HCT116 (cell line): ENCODE measurements around the gene CLPX. TPM values are rescaled to one million over a fixed set of nuclear protein-coding genes. Genes with fewer than 3 reads are reported as not detected.

Source experiments
- ATAC-seq: fragments of 200-7000 bp; cut with Tn5 transposase; 2 replicates; pipeline ENCODE4 v1.9.1; 2020; ENCODE audit warnings: mild to moderate bottlenecking, moderate library complexity
- BruUV-seq: library from RNA; stranded (reverse); fragments of 400-500 nt; replicated peaks from 2 replicates; lab custom pipeline; 2021; lab: Mats Ljungman, UMichigan
- CTCF ChIA-PET: fragments of 300-600 bp; sonication (Branson Sonifier 250); formaldehyde crosslinking; loops from one replicate; lab custom pipeline; 2021; ENCODE audit warnings: antibody characterized with exemption; lab: Charles Lee
- POLR2A ChIA-PET: fragments of 300-600, 350-600 bp; sonication (Branson Sonifier 250); formaldehyde crosslinking; loops from one replicate; lab custom pipeline; 2021; ENCODE audit warnings: antibody characterized with exemption; lab: Charles Lee
- RAD21 ChIA-PET, 2 experiments: fragments of 300-600 bp; sonication (Branson Sonifier 250); formaldehyde crosslinking; loops; one replicate each; lab custom pipeline; 2023; ENCODE audit warnings: low total read pairs in 2 of 2; ENCODE audit not compliant: uncharacterized antibody in 2 of 2, unreplicated experiment in 2 of 2, low non-redundant PET in 1 of 2; lab: Charles Lee
- DNase-seq: peaks from one replicate; pipeline ENCODE4 v3.0.0-alpha.2; 2010; ENCODE audit warnings: low read depth, low spot score
- H2AFZ ChIP-seq: fragments of 200-600 bp; shearing (Covaris generic), sonication (generic); 2 replicates; pipeline ENCODE4 v1.6.1; 2017; ENCODE audit warnings: low read depth, mixed run types, mixed read lengths, antibody characterized with exemption, low read length; ENCODE audit not compliant: poor library complexity, severe bottlenecking
- H3K27ac ChIP-seq: 2 replicates; pipeline ENCODE4 v1.5.1; 2012; ENCODE audit warnings: low read depth, low read length
- H3K27me3 ChIP-seq: fragments of 200-600 bp; sonication (generic); 2 replicates; pipeline ENCODE4 v1.6.1; 2016; ENCODE audit warnings: mixed run types, low read length, mixed read lengths; ENCODE audit not compliant: insufficient read depth
- H3K36me3 ChIP-seq, 2 experiments: fragments of 200-500 bp in 1 of 2; fragments of 200-600 bp in 1 of 2; sonication (Bioruptor generic) in 1 of 2; sonication (generic) in 1 of 2; 2 replicates each; pipeline versions ENCODE4 v1.5.1 to v1.6.1; 2014 to 2016; ENCODE audit warnings: low read length in 2 of 2, inconsistent platforms in 1 of 2, mixed read lengths in 1 of 2, mixed run types in 1 of 2; ENCODE audit not compliant: insufficient read depth in 2 of 2, control insufficient read depth in 1 of 2
- H3K4me1 ChIP-seq, 2 experiments: fragments of 200-600 bp in 1 of 2; sonication (generic) in 1 of 2; 2 replicates each; pipeline versions ENCODE4 v1.5.1 to v1.6.1; 2012 to 2017; ENCODE audit warnings: low read length in 2 of 2, inconsistent platforms in 1 of 2, mild to moderate bottlenecking in 1 of 2, mixed read lengths in 1 of 2, mixed run types in 1 of 2, moderate library complexity in 1 of 2; ENCODE audit not compliant: insufficient read depth in 2 of 2, control insufficient read depth in 1 of 2
- H3K4me2 ChIP-seq: fragments of 200-600 bp; sonication (generic); 2 replicates; pipeline ENCODE4 v1.6.1; 2017; ENCODE audit warnings: mixed run types, low read length, mixed read lengths
- H3K4me3 ChIP-seq, 2 experiments: fragments of 200-600 bp in 1 of 2; sonication (generic) in 1 of 2; replicated peaks in 1 of 2; 2 replicates each; pipeline ENCODE4 v1.5.1; 2011 to 2016; ENCODE audit warnings: low read length in 2 of 2, control low read depth in 1 of 2, low read depth in 1 of 2, mild to moderate bottlenecking in 1 of 2, mixed read lengths in 1 of 2, mixed run types in 1 of 2
- H3K79me2 ChIP-seq: fragments of 200-600 bp; sonication (generic); 2 replicates; pipeline ENCODE4 v1.6.1; 2017; ENCODE audit warnings: mild to moderate bottlenecking, mixed run types, low read length, moderate library complexity, mixed read lengths; ENCODE audit not compliant: insufficient read depth
- H3K9ac ChIP-seq: fragments of 200-600 bp; sonication (generic); 2 replicates; pipeline ENCODE4 v1.6.1; 2016; ENCODE audit warnings: low read length, mixed read lengths
- H3K9me2 ChIP-seq: fragments of 200-600 bp; sonication (generic), shearing (Covaris generic); 2 replicates; pipeline ENCODE4 v1.6.1; 2017; ENCODE audit warnings: mixed run types, mild to moderate bottlenecking, moderate library complexity; ENCODE audit not compliant: insufficient read depth
- H3K9me3 ChIP-seq, 2 experiments: fragments of 200-500 bp in 1 of 2; fragments of 200-600 bp in 1 of 2; sonication (Bioruptor generic) in 1 of 2; sonication (generic) in 1 of 2; 2 replicates each; pipeline ENCODE4 v1.6.1; 2014 to 2017; ENCODE audit warnings: low read length in 2 of 2, mixed read lengths in 2 of 2, inconsistent platforms in 1 of 2, low read depth in 1 of 2, mild to moderate bottlenecking in 1 of 2, mixed run types in 1 of 2, moderate library complexity in 1 of 2; ENCODE audit not compliant: control insufficient read depth in 1 of 2, insufficient read depth in 1 of 2
- H4K20me1 ChIP-seq: fragments of 200-600 bp; sonication (generic), shearing (Covaris generic); 2 replicates; pipeline ENCODE4 v1.6.1; 2017; ENCODE audit warnings: mixed run types, mild to moderate bottlenecking, moderate library complexity; ENCODE audit not compliant: insufficient read depth
- CBX3 ChIP-seq: IDR thresholded peaks from 2 replicates; pipeline ENCODE4 v1.6.1; 2012; ENCODE audit warnings: low read depth
- CTCF ChIP-seq, 3 experiments: fragments of 200-600 bp in 1 of 3; sonication (generic) in 1 of 3; IDR thresholded peaks in 2 of 3; conservative IDR thresholded peaks in 1 of 3; 2 replicates each; pipeline ENCODE4 v1.5.1; 2012 to 2017; ENCODE audit warnings: low read depth in 2 of 3, low read length in 2 of 3, antibody characterized with exemption in 1 of 3, borderline replicate concordance in 1 of 3, control low read depth in 1 of 3, mild to moderate bottlenecking in 1 of 3, mixed read lengths in 1 of 3, mixed run types in 1 of 3, moderate library complexity in 1 of 3; ENCODE audit not compliant: insufficient read depth in 1 of 3
- EGR1 ChIP-seq: IDR thresholded peaks from 2 replicates; pipeline ENCODE4 v1.6.1; 2012; ENCODE audit warnings: low read depth
- EZH2 ChIP-seq: fragments of 200-600 bp; sonication (generic); IDR thresholded peaks from 2 replicates; pipeline ENCODE4 v1.6.1; 2017; ENCODE audit warnings: antibody characterized with exemption, mixed run types
- MAX ChIP-seq: IDR thresholded peaks from 2 replicates; pipeline ENCODE4 v1.6.1; 2012
- POLR2A ChIP-seq: IDR thresholded peaks from 2 replicates; pipeline ENCODE4 v1.7.0; 2011; ENCODE audit warnings: borderline replicate concordance; ENCODE audit not compliant: insufficient read depth, insufficient read length; ENCODE audit errors: extremely low read depth
- POLR2AphosphoS5 ChIP-seq: IDR thresholded peaks from 2 replicates; pipeline ENCODE4 v1.6.1; 2011; ENCODE audit warnings: mild to moderate bottlenecking, low read depth, low read length, moderate library complexity
- REST ChIP-seq: IDR thresholded peaks from 2 replicates; pipeline ENCODE4 v1.6.1; 2012; ENCODE audit warnings: low read depth
- SIN3A ChIP-seq: IDR thresholded peaks from 2 replicates; pipeline ENCODE4 v1.6.1; 2012; ENCODE audit warnings: low read depth
- SP1 ChIP-seq: IDR thresholded peaks from 2 replicates; pipeline ENCODE4 v1.6.1; 2012; ENCODE audit warnings: low read depth
- SRF ChIP-seq: IDR thresholded peaks from 2 replicates; pipeline ENCODE4 v1.6.1; 2012; ENCODE audit warnings: low read depth
- YY1 ChIP-seq: IDR thresholded peaks from 2 replicates; pipeline ENCODE4 v1.6.1; 2011; ENCODE audit warnings: low read length, low read depth, moderate library complexity, mild to moderate bottlenecking; ENCODE audit not compliant: insufficient replicate concordance; ENCODE audit errors: extremely low read depth
- ZBTB33 ChIP-seq: IDR thresholded peaks from 2 replicates; pipeline ENCODE4 v1.6.1; 2011; ENCODE audit warnings: mild to moderate bottlenecking, low read length, moderate library complexity; ENCODE audit not compliant: insufficient replicate concordance; ENCODE audit errors: extremely low read depth
- ZFX ChIP-seq: fragments of 450-650 bp; IDR thresholded peaks from 2 replicates; pipeline ENCODE4 v1.6.1; 2017
- ZNF274 ChIP-seq: fragments of 200-500 bp; sonication (Bioruptor generic); IDR thresholded peaks from 2 replicates; pipeline ENCODE4 v1.6.1; 2014; ENCODE audit warnings: mild to moderate bottlenecking, low read depth, low read length, inconsistent platforms
- intact Hi-C: fragments of 100-400 bp; cut with micrococcal nuclease; formaldehyde crosslinking; loops from 2 replicates; pipeline ENCODE4 v1.10.0; 2022
- total RNA-seq: library from RNA; stranded (reverse); gene quantifications from one replicate; pipeline ENCODE4 v1.2.1, GENCODE V29; 2021; ENCODE audit not compliant: unreplicated experiment

Gene CLPX
- total RNA-seq, 1 experiment from 2014 or later, result 64.1 TPM

GRCh38 chr15:65133548-65134200, 51.5 kb downstream of the CLPX start, which contains the start of gene PDCD7:
Gene PDCD7, minus strand, starts transcription at chr15:65133808. Its CDS starts 27 bp downstream, at chr15:65133781.
- H3K9me2 ChIP-seq, result no peaks in the 10 kb centered on the region
- peak within 1 kb of the TSS; percentile 84 for H3K27ac ChIP-seq
- peak within 1 kb of the TSS; percentile 76 for H3K4me2 ChIP-seq
- peaks cover 7 to 13% of the 10 kb centered on the region in 2 experiments; a peak in 3 of 4 replicates for H3K4me1 ChIP-seq
- POLR2A ChIA-PET, result interaction anchor here (0.8 to 1.1 kb wide), 2 partner anchors 52 to 171 kb away, joined by 5 to 7 read pairs; partner anchors contain the start of genes CLPX and RNU5B-1
- RAD21 ChIA-PET, result no interaction called here
- peaks cover 7 to 11% of the 10 kb centered on the region in 2 experiments; a peak in 3 of 4 replicates for H3K36me3 ChIP-seq
- H4K20me1 ChIP-seq, result no peaks in the 10 kb centered on the region
- peak; percentile 88 for DNase-seq
- TSS peak; percentile 95 for BruUV-seq
- peak within 1 kb of the TSS; percentile 24 for H2AFZ ChIP-seq
- no peaks in the 10 kb centered on the region for H3K27me3 ChIP-seq
- peak within 1 kb of the TSS; percentile 74 to 80 for H3K4me3 ChIP-seq
- H3K9ac ChIP-seq, result peak within 1 kb of the TSS; percentile 87
- peaks cover 34% of the 10 kb centered on the region for H3K79me2 ChIP-seq
- CTCF ChIA-PET, result interaction anchor here (0.9 kb wide), 1 partner anchor 101 kb away, joined by 3 read pairs; no protein-coding TSS in a partner anchor
- peak; percentile 91 for ATAC-seq
- peak; percentile 96 for TF ChIP-seq POLR2A
- peak; percentile 56; the same call in 1 of the 2 replicates for TF ChIP-seq ZFX
- TF ChIP-seq POLR2AphosphoS5, result peak; percentile 98
- no peak; the same call in 1 of the 2 replicates for TF ChIP-seq SIN3A
- TF ChIP-seq SP1, result peak; percentile 41
- peak; percentile 92 for TF ChIP-seq EGR1
- 0 out of 2 replicates have a peak, but pooled peaks have one; percentile 44 for TF ChIP-seq MAX
- peak; percentile 53 for TF ChIP-seq YY1
- TF ChIP-seq CTCF (IDR thresholded peaks at IDR 0.05 in 2 of 3, conservative IDR thresholded peaks at IDR 0.05 in 1 of 3; ENCODE audit: borderline replicate concordance in 1 of 3, insufficient read depth in 1 of 3, low read depth in 2 of 3, low read length in 2 of 3), result no peak
- no peak; the same call in 1 of the 2 replicates for TF ChIP-seq CBX3
- TF ChIP-seq REST, result no peak
- TF ChIP-seq ZNF274, result no peak
- TF ChIP-seq ZBTB33, result peak; percentile 37
- TF ChIP-seq SRF, result peak; percentile 88
- no peak for TF ChIP-seq EZH2
- intact Hi-C loops, result loop anchor here (5.0 kb wide), 1 partner anchor 164 kb away; the partner anchor contains the start of gene RNU5A-1
- peaks cover 3 to 4% of the 10 kb centered on the region in 2 experiments; a peak in 1 of 4 replicates for H3K9me3 ChIP-seq
